H1 (cell line): ENCODE results near the gene SHLD1. TPM values are rescaled to one million over a fixed set of nuclear protein-coding genes. Genes with fewer than 3 reads are reported as not detected.

Experiments
- CTCF ChIA-PET: fragments of 300-600 bp; sonication (Branson Sonifier 250); formaldehyde crosslinking; loops from one replicate; lab custom pipeline; 2021; ENCODE audit not compliant: partially characterized antibody; lab: Charles Lee
- POLR2A ChIA-PET: fragments of 300-600 bp; sonication (Branson Sonifier 250); formaldehyde crosslinking; loops from one replicate; lab custom pipeline; 2021; ENCODE audit warnings: inconsistent platforms; ENCODE audit not compliant: partially characterized antibody; lab: Charles Lee
- DNase-seq, 2 experiments: peaks; one replicate each; pipeline versions ENCODE4 v3.0.0 to v3.0.0-alpha.2; 2010 to 2022; ENCODE audit warnings: low spot score in 2 of 2, low read depth in 1 of 2, mixed read lengths in 1 of 2
- FAIRE-seq: peaks from 2 replicates; lab custom pipeline; 2011; peaks lifted over from hg19 to GRCh38; lab: Jason Lieb, UNC
- H2AFZ ChIP-seq: 2 replicates; pipeline ENCODE4 v1.8.1; 2012; ENCODE audit warnings: low read length, inconsistent platforms
- H2AK5ac ChIP-seq: 2 replicates; pipeline ENCODE4 v1.6.1; 2013; ENCODE audit warnings: low read depth, low read length
- H2BK120ac ChIP-seq: replicated peaks from 2 replicates; pipeline ENCODE3; 2013; ENCODE audit warnings: low read depth, low read length, inconsistent platforms
- H2BK12ac ChIP-seq: 2 replicates; pipeline ENCODE4 v1.6.1; 2013; ENCODE audit warnings: low read depth, low read length
- H2BK15ac ChIP-seq: 2 replicates; pipeline ENCODE4 v1.6.1; 2013; ENCODE audit warnings: low read length
- H2BK20ac ChIP-seq: 2 replicates; pipeline ENCODE4 v1.6.1; 2013; ENCODE audit warnings: low read length
- H2BK5ac ChIP-seq: 2 replicates; pipeline ENCODE4 v1.6.1; 2013; ENCODE audit warnings: low read depth, low read length
- H3K14ac ChIP-seq: 2 replicates; pipeline ENCODE4 v1.6.1; 2013; ENCODE audit warnings: inconsistent platforms; ENCODE audit not compliant: insufficient read length
- H3K18ac ChIP-seq: 2 replicates; pipeline ENCODE4 v1.6.1; 2013; ENCODE audit warnings: low read length; ENCODE audit errors: extremely low read depth
- H3K23ac ChIP-seq: 2 replicates; pipeline ENCODE4 v1.6.1; 2013; ENCODE audit warnings: inconsistent platforms; ENCODE audit not compliant: insufficient read length
- H3K23me2 ChIP-seq: 2 replicates; pipeline ENCODE4 v1.6.1; 2013; ENCODE audit warnings: low read depth, low read length
- H3K27ac ChIP-seq: 2 replicates; pipeline ENCODE4 v1.6.1; 2011; ENCODE audit warnings: low read depth, low read length, inconsistent platforms
- H3K27me3 ChIP-seq, 4 experiments: replicated peaks in 1 of 4; 1 replicate in 1 of 4; 2 replicates in 3 of 4; pipeline versions ENCODE4 v1.6.1 to v1.8.1; 2011 to 2013; ENCODE audit warnings: low read length in 3 of 4, mild to moderate bottlenecking in 3 of 4, inconsistent platforms in 2 of 4, mixed read lengths in 2 of 4, moderate library complexity in 1 of 4; ENCODE audit not compliant: control insufficient read depth in 3 of 4, insufficient read depth in 3 of 4; ENCODE audit errors: extremely low read depth in 1 of 4
- H3K36me3 ChIP-seq, 4 experiments: 2 replicates each; pipeline versions ENCODE4 v1.6.1 to v1.8.1; 2011 to 2013; ENCODE audit warnings: mild to moderate bottlenecking in 4 of 4, low read length in 3 of 4, moderate library complexity in 2 of 4, control low read depth in 1 of 4, inconsistent platforms in 1 of 4; ENCODE audit not compliant: insufficient read depth in 4 of 4, control insufficient read depth in 2 of 4
- H3K4ac ChIP-seq: replicated peaks from 2 replicates; pipeline ENCODE3; 2013; ENCODE audit warnings: low read length, low read depth, mixed read lengths, inconsistent platforms; ENCODE audit not compliant: insufficient read length
- H3K4me1 ChIP-seq, 4 experiments: replicated peaks in 1 of 4; 1 replicate in 1 of 4; 2 replicates in 3 of 4; pipeline versions ENCODE4 v1.6.1 to v1.8.1; 2011 to 2013; ENCODE audit warnings: low read length in 3 of 4, inconsistent platforms in 2 of 4, mixed read lengths in 1 of 4; ENCODE audit not compliant: insufficient read depth in 4 of 4, control insufficient read depth in 3 of 4
- H3K4me2 ChIP-seq, 2 experiments: 2 replicates each; pipeline versions ENCODE4 v1.6.1 to v1.8.1; 2011 to 2013; ENCODE audit warnings: low read depth in 2 of 2, low read length in 2 of 2, control low read depth in 1 of 2, inconsistent platforms in 1 of 2, mild to moderate bottlenecking in 1 of 2; ENCODE audit not compliant: insufficient read depth in 1 of 2
- H3K4me3 ChIP-seq, 4 experiments: fragments of 200-600, 300-600 bp in 1 of 4; sonication (generic), shearing (Covaris generic), sonication (Bioruptor Twin) in 1 of 4; 2 replicates each; pipeline versions ENCODE4 v1.5.1 to v1.8.1; 2011 to 2016; ENCODE audit warnings: low read length in 4 of 4, low read depth in 3 of 4, control low read depth in 2 of 4, inconsistent platforms in 2 of 4, mild to moderate bottlenecking in 2 of 4, mixed read lengths in 1 of 4, moderate library complexity in 1 of 4; ENCODE audit not compliant: insufficient read depth in 2 of 4; ENCODE audit errors: extremely low read depth in 1 of 4
- H3K56ac ChIP-seq: replicated peaks from 2 replicates; pipeline ENCODE3; 2013; ENCODE audit warnings: low read depth, mild to moderate bottlenecking, mixed read lengths, low read length, inconsistent platforms; ENCODE audit not compliant: insufficient read length
- H3K79me1 ChIP-seq: 2 replicates; pipeline ENCODE4 v1.6.1; 2013; ENCODE audit warnings: low read depth, low read length, control low read depth
- H3K79me2 ChIP-seq, 2 experiments: 2 replicates each; pipeline versions ENCODE4 v1.6.1 to v1.8.1; 2012 to 2013; ENCODE audit warnings: low read length in 2 of 2, mild to moderate bottlenecking in 2 of 2, inconsistent platforms in 1 of 2; ENCODE audit not compliant: insufficient read depth in 2 of 2, control insufficient read depth in 1 of 2
- H3K9ac ChIP-seq, 4 experiments: replicated peaks in 1 of 4; 1 replicate in 1 of 4; 2 replicates in 3 of 4; pipeline versions ENCODE4 v1.6.1 to v1.8.1; 2011 to 2013; ENCODE audit warnings: low read depth in 3 of 4, low read length in 3 of 4, control low read depth in 2 of 4, mild to moderate bottlenecking in 2 of 4, moderate library complexity in 2 of 4, inconsistent platforms in 1 of 4; ENCODE audit errors: extremely low read depth in 1 of 4
- H3K9me3 ChIP-seq, 2 experiments: 2 replicates each; pipeline versions ENCODE4 v1.6.1 to v1.8.1; 2012 to 2013; ENCODE audit warnings: mild to moderate bottlenecking in 2 of 2, moderate library complexity in 2 of 2, control low read depth in 1 of 2, inconsistent platforms in 1 of 2, low read depth in 1 of 2, low read length in 1 of 2, mixed read lengths in 1 of 2; ENCODE audit not compliant: insufficient read depth in 2 of 2
- H4K20me1 ChIP-seq, 2 experiments: replicated peaks in 1 of 2; 2 replicates each; pipeline versions ENCODE3 to v1.8.1; 2011 to 2013; ENCODE audit warnings: inconsistent platforms in 2 of 2, low read length in 2 of 2, mild to moderate bottlenecking in 1 of 2; ENCODE audit not compliant: insufficient read depth in 2 of 2, control insufficient read depth in 1 of 2
- H4K5ac ChIP-seq: 2 replicates; pipeline ENCODE4 v1.6.1; 2013; ENCODE audit warnings: low read length, low read depth, mixed read lengths, inconsistent platforms; ENCODE audit not compliant: insufficient read length
- H4K8ac ChIP-seq: 2 replicates; pipeline ENCODE4 v1.8.0; 2013; ENCODE audit warnings: mild to moderate bottlenecking, moderate library complexity, low read length, inconsistent platforms; ENCODE audit not compliant: insufficient read depth; ENCODE audit errors: extremely low read depth
- H4K91ac ChIP-seq: replicated peaks from 2 replicates; pipeline ENCODE3; 2013; ENCODE audit warnings: low read length, mixed read lengths, inconsistent platforms; ENCODE audit not compliant: insufficient read length
- GABPA ChIP-seq: IDR thresholded peaks from 2 replicates; pipeline ENCODE4 v1.6.1; 2011; ENCODE audit warnings: mild to moderate bottlenecking, low read length, moderate library complexity, borderline replicate concordance; ENCODE audit not compliant: insufficient read depth
- POU5F1 ChIP-seq: IDR thresholded peaks from 2 replicates; pipeline ENCODE4 v1.6.1; 2011; ENCODE audit warnings: low read depth, mild to moderate bottlenecking, low read length, moderate library complexity
- RFX5 ChIP-seq: IDR thresholded peaks from 2 replicates; pipeline ENCODE4 v1.6.1; 2011; ENCODE audit warnings: low read depth, low read length, improper control_type of control experiment, borderline replicate concordance
- WGBS, 2 experiments: shearing (Covaris generic) in 1 of 2; methylation state at CpG; one replicate each; pipeline versions ENCODE4 v1.1.6 to v1.1.7; 2013 to 2015; ENCODE audit warnings: low lambda C conversion rate in 2 of 2, mixed read lengths in 2 of 2, inconsistent platforms in 1 of 2, low coverage in 1 of 2, missing lambda C conversion rate in 1 of 2; ENCODE audit not compliant: insufficient replicate concordance in 2 of 2, insufficient coverage in 1 of 2, insufficient read length in 1 of 2; ENCODE audit errors: extremely low coverage in 1 of 2, missing lambda C conversion rate in 1 of 2; 5-methylcytosine and 5-hydroxymethylcytosine counted together
- polyA plus RNA-seq, 7 experiments: library from polyadenylated mRNA; depleted of rRNA in 3 of 7; stranded (reverse) in 5 of 7; unstranded in 2 of 7; fragments of >200 nt in 5 of 7; fragments of 200-250 nt in 2 of 7; gene quantifications; 1 replicate in 5 of 7; 2 replicates in 1 of 7; 4 replicates in 1 of 7; pipeline versions ENCODE4 v1.2.1 to v1.2.3, GENCODE V29; 2011 to 2013; ENCODE audit warnings: missing spikeins in 2 of 7, mixed read lengths in 2 of 7
- total RNA-seq: library from RNA; stranded (reverse); fragmentation: NEBNext Ultra II Directional; extraction: Animal tissue kit (Norgen Biotek cat#: 25700); gene quantifications from 2 replicates; pipeline ENCODE4 v1.2.1, GENCODE V29; 2021
- TF ChIP-seq, protein P1 (sequence below): IDR thresholded peaks from 2 replicates; pipeline ENCODE4 v1.6.1; 2011; ENCODE audit warnings: low read depth, mild to moderate bottlenecking, low read length; ENCODE audit not compliant: insufficient read depth

SHLD1 gene
- total and polyA plus RNA-seq, 2 of the 8 experiments (the other 6 are each of a cell fraction or from before 2014, with no cell fraction given): 4.2 to 6.5 TPM

DNA sequence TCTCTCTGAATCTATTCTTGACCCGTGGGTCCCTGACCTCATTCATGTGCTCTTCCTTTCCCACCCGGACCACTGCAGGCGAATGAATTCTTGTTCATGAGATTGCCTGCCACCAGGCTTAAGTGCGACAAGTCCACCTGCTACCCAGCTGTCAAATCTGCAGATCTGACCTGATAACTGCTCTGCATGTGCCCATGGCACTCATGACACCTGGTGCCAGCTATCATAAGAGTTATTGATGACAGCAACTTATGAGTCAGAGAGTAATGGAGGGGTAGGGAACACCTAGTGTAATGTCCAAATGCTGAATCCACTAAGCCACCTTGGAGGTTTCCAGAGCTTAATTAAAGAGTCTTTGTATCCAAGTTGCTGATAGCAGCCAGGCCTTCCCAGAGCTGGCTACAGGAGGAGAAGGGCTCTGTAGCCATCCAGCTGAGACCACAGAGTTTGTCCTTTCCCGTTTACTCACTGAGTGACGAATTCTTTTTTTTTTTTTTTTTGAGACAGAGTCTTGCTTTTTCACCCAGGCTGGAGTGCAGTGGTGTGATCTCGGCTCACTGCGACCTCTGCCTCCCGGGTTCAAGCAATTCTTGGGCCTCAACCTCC lies 17.4 kb downstream of the SHLD1 start:
- Histone ChIP-seq H3K4ac (no peak overlapping the region), H3K23me2 (no peaks in the 10 kb centered on the region), H4K91ac (no peak overlapping the region), H3K4me1 (no peaks in the 10 kb centered on the region), H3K18ac (no peak overlapping the region), H3K56ac (no peak overlapping the region), H3K27me3 (no peaks in the 10 kb centered on the region), H2AK5ac (no peak overlapping the region), H2BK120ac (no peak overlapping the region), H3K4me2 (no peak overlapping the region), H4K20me1 (no peaks in the 10 kb centered on the region), H2BK20ac (no peak overlapping the region), H3K14ac (no peak overlapping the region), H2BK15ac (no peak overlapping the region), H2AFZ (no peak overlapping the region), H2BK5ac (no peak overlapping the region), H3K79me2 (no peaks in the 10 kb centered on the region), H3K27ac (no peak overlapping the region), H3K4me3 (no peak overlapping the region), H4K8ac (no peak overlapping the region), H2BK12ac (no peak overlapping the region), H4K5ac (no peak overlapping the region), H3K36me3 (no peaks in the 10 kb centered on the region), H3K9me3 (no peaks in the 10 kb centered on the region), H3K23ac (no peak overlapping the region), H3K9ac (no peak overlapping the region), H3K79me1 (no peaks in the 10 kb centered on the region)
- ChIA-PET POLR2A (interaction anchor here (0.7 to 1.8 kb wide), 2 partner anchors 16 to 169 kb away, joined by 6 to 8 read pairs; no protein-coding TSS in a partner anchor), CTCF (interaction anchor here (0.6 kb wide), 1 partner anchor 719 kb away, joined by 3 read pairs; no protein-coding TSS in a partner anchor)
- FAIRE-seq (no peak), DNase-seq (no peak)
- 91% methylated on average over 9 of the region's 9 CpGs; no CpG with 5 or more reads in 1 of the 2 experiments for WGBS, 2 experiments
- no peak for TF ChIP-seq POU5F1
- no peak for TF ChIP-seq GABPA
- TF ChIP-seq, protein P1, sequence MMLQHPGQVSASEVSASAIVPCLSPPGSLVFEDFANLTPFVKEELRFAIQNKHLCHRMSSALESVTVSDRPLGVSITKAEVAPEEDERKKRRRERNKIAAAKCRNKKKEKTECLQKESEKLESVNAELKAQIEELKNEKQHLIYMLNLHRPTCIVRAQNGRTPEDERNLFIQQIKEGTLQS: no peak
- TF ChIP-seq RFX5: no peak
